HepG2 (cell line): ENCODE data around the gene CHPF.

Source experiments
- FOXK2 ChIP-seq: fragments of 450-650 bp; IDR thresholded peaks from 2 replicates; pipeline ENCODE4 v1.6.1; 2016
- ZNF253 ChIP-seq: sonication (generic); formaldehyde crosslinking; IDR thresholded peaks from 2 replicates; pipeline ENCODE4 v1.8.0; 2022; ENCODE audit warnings: mild to moderate bottlenecking, missing genetic modification reagents, borderline replicate concordance
- ZNF639 ChIP-seq: conservative IDR thresholded peaks from 2 replicates; pipeline ENCODE4 v1.6.1; 2018; ENCODE audit warnings: missing genetic modification reagents

GRCh38 chr2:219519526-219519916, 24.1 kb downstream of the CHPF start:
- TF ChIP-seq FOXK2 (no peak), ZNF253 (no peak), ZNF639 (no peak)
